Epithelial cell of prostate (primary cell): Measurements from ENCODE around the gene PTF1A.
"Not testable (repeated sequence)": the region's sequence is repeated elsewhere in the genome, so short reads cannot be mapped to it uniquely, and the experiment has no call there.

Experiments
- DNase-seq: peaks from one replicate; pipeline ENCODE4 v3.0.0-alpha.2; 2011; ENCODE audit warnings: low read depth, low spot score
- H3K27ac ChIP-seq: fragments of 450-650 bp; 2 replicates; pipeline ENCODE4 v1.5.1; 2017; ENCODE audit warnings: mild to moderate bottlenecking

The PTF1A gene

GRCh38 chr10:23201837-23202236 is 9.7 kb downstream of the PTF1A start:
- no peak for DNase-seq
- H3K27ac ChIP-seq = no peak overlapping the region

DNA sequence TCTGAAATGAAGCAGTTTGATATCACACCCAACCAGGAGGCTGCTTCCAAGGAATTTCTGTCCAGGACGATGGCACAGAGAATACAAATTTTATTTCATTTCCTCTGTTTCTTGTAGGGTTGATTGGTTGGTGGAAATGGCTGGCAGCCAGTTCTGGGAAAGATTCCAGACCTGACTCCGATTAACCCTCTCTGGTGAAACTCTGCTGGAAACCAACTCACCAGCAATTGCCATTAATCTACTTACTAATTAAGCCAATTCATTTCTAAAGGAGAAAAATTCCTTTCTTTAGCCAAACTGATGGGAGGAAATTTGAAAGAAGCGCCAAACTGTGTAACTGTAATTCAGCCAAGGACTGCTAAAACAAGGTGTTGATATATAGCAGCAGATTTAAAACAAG is 10.7 kb downstream of the PTF1A start:
- no peak overlapping the region for H3K27ac ChIP-seq
- no peak for DNase-seq

DNA sequence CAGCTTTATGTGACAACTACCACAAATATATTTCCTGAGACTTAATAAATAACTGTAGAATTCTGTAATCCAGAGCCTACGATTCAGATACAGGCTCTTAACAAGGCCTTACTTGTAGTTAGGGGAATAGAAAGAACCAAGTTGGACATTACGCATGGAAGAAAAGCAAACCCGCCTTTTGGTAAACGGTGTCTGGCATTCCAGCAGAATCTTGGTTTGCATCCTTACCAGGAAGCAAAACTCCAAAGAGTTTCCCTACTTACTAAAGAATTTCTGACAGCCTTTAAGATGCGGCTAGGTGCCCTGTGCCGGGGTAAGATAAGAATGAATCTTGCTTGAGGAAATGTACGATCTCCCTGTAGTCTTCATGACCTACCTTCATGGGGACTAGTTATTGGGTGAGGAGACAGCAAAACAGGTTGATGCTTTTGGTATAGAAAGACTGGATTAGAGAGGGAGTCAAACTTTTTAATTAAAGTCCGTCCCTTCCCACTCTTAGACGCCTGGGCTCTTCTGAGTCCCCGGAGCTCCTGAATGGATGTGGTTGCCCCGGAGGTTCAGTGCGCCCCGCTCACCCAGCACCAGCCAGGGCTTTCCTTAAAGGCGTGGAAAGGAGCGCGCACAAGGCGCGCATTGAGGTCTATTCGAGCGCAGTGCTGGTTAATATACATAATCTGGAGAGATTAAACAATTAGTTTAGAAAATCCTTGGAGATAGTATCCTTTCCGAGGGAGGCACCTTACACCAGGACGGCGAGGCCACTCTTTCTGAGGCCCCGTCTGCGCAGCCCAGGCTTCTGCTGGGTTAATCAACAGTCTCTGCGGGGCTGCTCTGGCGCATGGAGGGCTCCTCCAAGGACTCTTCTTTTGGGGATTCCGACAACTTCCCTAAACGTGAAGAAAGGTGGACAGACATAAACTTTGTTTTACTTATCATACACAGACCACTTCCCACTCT is 11.5 kb downstream of the PTF1A start:
- no peak overlapping the region for H3K27ac ChIP-seq
- no peak for DNase-seq

DNA sequence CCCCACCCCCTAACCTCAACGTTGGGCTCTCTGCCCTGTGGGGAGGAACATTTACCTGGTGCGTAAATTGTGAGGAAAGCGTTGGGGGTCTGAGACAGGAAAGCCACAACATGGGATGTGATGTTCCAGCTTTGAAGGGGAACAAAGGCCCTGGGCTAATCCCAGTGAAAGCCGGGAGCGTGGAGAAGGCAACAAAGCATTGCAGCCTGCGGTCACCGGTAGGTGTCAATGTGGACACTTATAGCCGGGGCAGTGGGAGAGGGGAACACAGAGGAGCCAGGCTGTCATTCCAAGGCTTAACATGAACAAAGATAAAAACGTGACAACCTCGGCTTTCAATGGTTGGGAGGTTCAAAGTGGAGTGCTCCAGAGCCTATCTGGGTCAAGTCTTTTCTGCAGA is 12.7 kb downstream of the PTF1A start:
- DNase-seq = no peak
- no peak overlapping the region for H3K27ac ChIP-seq

- DNase-seq = no peak
- no peak overlapping the region for H3K27ac ChIP-seq
Measured at GRCh38 chr10:23205972-23206642, 14.0 kb downstream of the PTF1A start.

DNA sequence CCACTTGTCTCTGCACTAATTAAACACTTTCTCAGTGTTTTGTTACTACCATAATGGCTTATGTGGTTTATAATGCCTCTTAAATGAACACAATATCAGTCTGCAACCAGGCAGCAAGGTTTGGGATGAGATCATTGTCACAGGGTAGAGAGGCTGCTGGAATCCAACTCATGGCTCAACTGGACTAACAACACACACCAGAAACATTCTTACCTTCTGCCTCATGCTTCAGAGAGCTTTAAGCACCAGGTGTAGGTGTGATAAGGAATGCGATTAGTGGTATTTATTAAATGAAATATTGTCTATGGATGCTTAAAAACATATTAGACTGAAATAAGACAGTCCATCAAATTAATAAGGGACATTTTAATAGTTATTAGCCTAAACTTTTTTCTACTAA is 25.4 kb downstream of the PTF1A start:
- DNase-seq = no peak
- H3K27ac ChIP-seq = no peak overlapping the region

GRCh38 chr10:23230582-23230981 is 38.5 kb downstream of the PTF1A start:
- DNase-seq = no peak
- H3K27ac ChIP-seq = no peak overlapping the region

DNA sequence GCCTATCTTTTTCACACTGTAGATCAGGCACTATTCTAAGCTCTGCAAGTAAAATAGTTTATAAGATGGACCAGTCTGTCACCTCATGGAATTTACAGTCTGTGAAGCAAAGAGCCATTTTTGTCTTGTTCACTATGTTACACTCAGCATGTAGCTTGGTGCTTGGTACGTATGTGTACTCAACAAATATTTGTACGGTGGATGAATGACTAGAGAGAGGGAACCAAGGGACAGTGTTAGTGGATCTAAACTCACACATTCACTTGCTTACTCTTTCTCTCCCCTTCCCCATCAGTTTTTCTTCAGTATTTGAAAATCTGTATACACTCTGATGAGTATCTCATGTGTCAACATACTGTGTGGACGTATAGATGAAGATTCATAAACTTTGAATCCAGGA is 45.9 kb downstream of the PTF1A start:
- H3K27ac ChIP-seq = no peak overlapping the region
- no peak for DNase-seq

GRCh38 chr10:23241779-23242178 is 49.7 kb downstream of the PTF1A start:
- H3K27ac ChIP-seq, DNase-seq: not testable (repeated sequence)
